CD14-positive monocyte (primary cell): ENCODE results near the gene LNX2. TPM values are rescaled to one million over a fixed set of nuclear protein-coding genes. Genes with fewer than 3 reads are reported as not detected.

Experiments used
- DNase-seq, 3 donors: peaks; one replicate each; pipeline ENCODE4 v3.0.0-alpha.2; 2011 to 2022
- H2AFZ ChIP-seq: 2 replicates; pipeline ENCODE4 v1.6.0; 2012; ENCODE audit warnings: mild to moderate bottlenecking, low read depth, low read length, inconsistent platforms; ENCODE audit not compliant: insufficient read depth, poor library complexity, severe bottlenecking
- H3K27ac ChIP-seq, 2 donors: 1 replicate in 1 of 2; 2 replicates in 1 of 2; pipeline ENCODE4 v1.5.1; 2012 to 2013; ENCODE audit warnings: low read length in 2 of 2, control low read depth in 1 of 2, inconsistent platforms in 1 of 2, low read depth in 1 of 2, mild to moderate bottlenecking in 1 of 2
- H3K27me3 ChIP-seq, 2 donors: one replicate each; pipeline versions ENCODE4 v1.6.0 to v1.6.1; 2011 to 2013; ENCODE audit warnings: low read length in 2 of 2; ENCODE audit not compliant: control insufficient read depth in 2 of 2, insufficient read depth in 2 of 2
- H3K36me3 ChIP-seq, 2 donors: replicated peaks in 1 of 2; 1 replicate in 1 of 2; 2 replicates in 1 of 2; pipeline versions ENCODE4 v1.5.1 to v1.6.1; 2012 to 2013; ENCODE audit warnings: low read length in 2 of 2, control low read depth in 1 of 2, inconsistent platforms in 1 of 2, mild to moderate bottlenecking in 1 of 2; ENCODE audit not compliant: insufficient read depth in 2 of 2, control insufficient read depth in 1 of 2
- H3K4me1 ChIP-seq, 2 donors: 1 replicate in 1 of 2; 2 replicates in 1 of 2; pipeline versions ENCODE4 v1.5.1 to v1.6.1; 2012 to 2013; ENCODE audit warnings: low read length in 2 of 2, control low read depth in 1 of 2, inconsistent platforms in 1 of 2, mild to moderate bottlenecking in 1 of 2, moderate library complexity in 1 of 2; ENCODE audit not compliant: insufficient read depth in 2 of 2, control insufficient read depth in 1 of 2
- H3K4me2 ChIP-seq: replicated peaks from 2 replicates; pipeline ENCODE3; 2012; ENCODE audit warnings: low read length, moderate library complexity, mild to moderate bottlenecking; ENCODE audit not compliant: poor library complexity, severe bottlenecking; ENCODE audit errors: extremely low read depth
- H3K4me3 ChIP-seq, 3 experiments: fragments of 200-600 bp in 1 of 3; sonication (generic) in 1 of 3; replicated peaks in 1 of 3; 1 replicate in 2 of 3; 2 replicates in 1 of 3; pipeline ENCODE4 v1.5.1; 2011 to 2013; ENCODE audit warnings: low read length in 3 of 3, mild to moderate bottlenecking in 3 of 3, control low read depth in 2 of 3, low read depth in 2 of 3, inconsistent platforms in 1 of 3, moderate library complexity in 1 of 3
- H3K79me2 ChIP-seq: 2 replicates; pipeline ENCODE4 v1.6.0; 2012; ENCODE audit warnings: mild to moderate bottlenecking, control low read depth, inconsistent platforms, low read length, moderate library complexity; ENCODE audit not compliant: insufficient read depth
- H3K9ac ChIP-seq: 2 replicates; pipeline ENCODE4 v1.6.0; 2017; ENCODE audit warnings: low read length, mild to moderate bottlenecking; ENCODE audit not compliant: insufficient read depth, poor library complexity, severe bottlenecking
- H3K9me3 ChIP-seq, 2 donors: replicated peaks in 1 of 2; 1 replicate in 1 of 2; 2 replicates in 1 of 2; pipeline versions ENCODE4 v1.5.1 to v1.6.1; 2012 to 2013; ENCODE audit warnings: low read length in 2 of 2, control low read depth in 1 of 2; ENCODE audit not compliant: control insufficient read depth in 1 of 2, insufficient read depth in 1 of 2
- H4K20me1 ChIP-seq: 2 replicates; pipeline ENCODE4 v1.6.0; 2012; ENCODE audit warnings: mild to moderate bottlenecking, low read length, control low read depth, moderate library complexity; ENCODE audit not compliant: insufficient read depth
- H3K27ac Mint-ChIP-seq, 7 donors: one replicate each; pipeline ENCODE4 v1.8.0; 2020; ENCODE audit warnings: mild to moderate bottlenecking in 7 of 7, mixed read lengths in 7 of 7, moderate library complexity in 6 of 7, inconsistent platforms in 2 of 7
- H3K27me3 Mint-ChIP-seq, 3 donors: one replicate each; pipeline ENCODE4 v1.8.0; 2021 to 2022; ENCODE audit warnings: low read depth in 3 of 3, mild to moderate bottlenecking in 3 of 3, mixed read lengths in 3 of 3, moderate library complexity in 3 of 3, inconsistent platforms in 1 of 3
- H3K36me3 Mint-ChIP-seq, 2 donors: one replicate each; pipeline ENCODE4 v1.8.0; 2020; ENCODE audit warnings: mixed read lengths in 2 of 2, inconsistent platforms in 1 of 2, mild to moderate bottlenecking in 1 of 2
- H3K4me1 Mint-ChIP-seq: one replicate; pipeline ENCODE4 v1.8.0; 2020; ENCODE audit warnings: mild to moderate bottlenecking, mixed read lengths
- H3K4me3 Mint-ChIP-seq, 2 donors: one replicate each; pipeline ENCODE4 v1.8.0; 2020; ENCODE audit warnings: mild to moderate bottlenecking in 2 of 2, mixed read lengths in 2 of 2, moderate library complexity in 1 of 2
- H3K9me3 Mint-ChIP-seq, 7 donors: one replicate each; pipeline ENCODE4 v1.8.0; 2020 to 2022; ENCODE audit warnings: mixed read lengths in 7 of 7, mild to moderate bottlenecking in 6 of 7, moderate library complexity in 6 of 7, inconsistent platforms in 2 of 7
- WGBS: methylation state at CpG from one replicate; pipeline ENCODE4 v1.1.5; 2013; ENCODE audit warnings: missing lambda C conversion rate; ENCODE audit not compliant: insufficient coverage; 5-methylcytosine and 5-hydroxymethylcytosine counted together
- intact Hi-C, 2 donors: fragments of 100-400 bp; cut with micrococcal nuclease; formaldehyde crosslinking; loops; one replicate each; pipeline versions ENCODE4 v1.15.0 to v1.15.1; 2023
- polyA minus RNA-seq: library from RNA; depleted of rRNA, polyadenylated mRNA; stranded (reverse); fragments of >200 nt; gene quantifications from 2 replicates; pipeline ENCODE4 v1.2.3, GENCODE V29; 2012
- polyA plus RNA-seq, 3 donors: library from polyadenylated mRNA; depleted of rRNA in 1 of 3; unstranded in 2 of 3; stranded (reverse) in 1 of 3; fragments of 300-500 nt in 2 of 3; fragments of >200 nt in 1 of 3; fragmentation: Illumina TruSeq in 2 of 3; gene quantifications; 1 replicate in 2 of 3; 2 replicates in 1 of 3; pipeline ENCODE4 v1.2.3, GENCODE V29; 2012 to 2021
- total RNA-seq, 12 experiments: library from RNA in 1 of 12; stranded (reverse) in 1 of 12; fragments of 120-200 nt in 1 of 12; gene quantifications; one replicate each; pipeline ENCODE4 v1.2.4 and lab custom pipeline; 2013 to 2026; ENCODE audit warnings: mixed read lengths in 6 of 12, inconsistent platforms in 1 of 12
- TF ChIP-seq, protein P1 (sequence below): fragments of 200-600 bp; IDR thresholded peaks from one replicate; pipeline ENCODE4 v1.8.0; 2022; ENCODE audit warnings: antibody characterized with exemption, mild to moderate bottlenecking

LNX2 gene
- 2.8 TPM for total RNA-seq (2013)
- 1 to 10 TPM in 2 of 3 donors, under 1 TPM in 1; 0.89 to 2.3 (median 1.5) TPM for polyA plus RNA-seq
- 1.8 and 2.0 TPM in 2 replicates for polyA minus RNA-seq
- total RNA-seq (lab: John Stamatoyannopoulos, UW) = 3.2 to 22.7 (median 6.0) reads per million in 11 experiments

DNA sequence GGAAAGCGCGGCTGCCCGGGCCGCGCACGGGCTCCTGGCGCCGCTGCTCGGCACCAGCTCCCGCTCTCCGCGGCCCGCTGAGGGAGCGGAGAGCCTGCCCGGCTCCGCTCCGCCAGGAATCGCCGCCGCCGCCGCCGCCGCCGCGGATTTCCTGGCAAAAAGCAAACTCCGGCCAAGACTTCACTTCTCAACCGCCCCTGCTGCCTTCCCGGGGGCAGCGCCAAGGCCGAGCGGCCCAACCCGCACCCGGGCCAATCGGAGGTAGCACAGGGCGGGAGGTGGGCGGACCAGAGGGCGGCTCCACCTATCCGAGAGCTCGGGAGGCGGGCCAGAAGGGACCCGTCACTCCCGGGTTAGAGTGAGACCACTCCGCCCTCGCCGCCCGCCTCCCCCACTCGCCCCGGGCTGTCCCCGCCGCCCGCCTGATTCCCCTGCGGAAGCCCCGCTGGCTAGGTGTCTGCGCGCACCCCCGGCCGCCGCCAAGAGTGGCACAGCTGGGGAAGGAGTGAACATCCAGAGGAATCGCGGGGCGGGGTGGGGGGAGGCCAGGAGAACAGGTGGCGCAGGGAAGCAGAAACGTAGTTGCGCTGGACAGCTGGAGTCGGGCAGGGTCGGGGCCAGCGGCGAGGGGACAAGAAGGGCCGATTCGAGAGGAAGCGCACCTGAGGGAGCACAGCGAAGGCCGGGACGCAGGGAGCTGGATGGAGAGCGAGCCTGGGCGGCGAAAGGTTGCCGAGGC lies at the start of gene LNX2:
LNX2 (minus strand) TSS at position 153 of the 739 bp plus-strand sequence. CDS start 38,826 bp downstream, outside the sequence.
- Histone ChIP-seq H3K9ac (peak within 1 kb of the TSS; percentile 85), H3K36me3 (peaks cover 2 to 12% of the 10 kb centered on the region in 2 donors), H3K27ac (peak within 1 kb of the TSS; percentile 77 to 91), H2AFZ (peak within 1 kb of the TSS; percentile 95), H3K27me3 (no peaks in the 10 kb centered on the region), H3K4me2 (peak within 1 kb of the TSS; percentile 85), H3K79me2 (peaks cover 75% of the 10 kb centered on the region), H3K9me3 (no peaks in the 10 kb centered on the region), H3K4me1 (peaks cover 31 to 44% of the 10 kb centered on the region in 2 donors), H4K20me1 (peaks cover 57% of the 10 kb centered on the region), H3K4me3 (peak within 1 kb of the TSS; percentile 71 to 93 (median 90))
- Mint-ChIP-seq H3K27me3 (peaks cover 0 to 3% (median 0%) of the 10 kb centered on the region in 3 donors), H3K9me3 (peaks cover 0 to 2% (median 0%) of the 10 kb centered on the region in 7 donors), H3K4me1 (peaks cover 60% of the 10 kb centered on the region), H3K27ac (peak within 1 kb of the TSS; percentile 80 to 94 (median 90)), H3K4me3 (peak within 1 kb of the TSS; percentile 91 to 95), H3K36me3 (peaks cover 14 to 16% of the 10 kb centered on the region in 2 donors)
- intact Hi-C loops = loop anchor here (10.0 kb wide), 2 partner anchors 196 to 366 kb away; partner anchors contain the start of genes GTF3A (in 1 of the 2) and RPL21 (in 1 of the 2)
- peak; percentile 87 to 93 (median 92) for DNase-seq
- under 1% methylated on average over 73 of the region's 79 CpGs for WGBS
- TF ChIP-seq, protein P1, sequence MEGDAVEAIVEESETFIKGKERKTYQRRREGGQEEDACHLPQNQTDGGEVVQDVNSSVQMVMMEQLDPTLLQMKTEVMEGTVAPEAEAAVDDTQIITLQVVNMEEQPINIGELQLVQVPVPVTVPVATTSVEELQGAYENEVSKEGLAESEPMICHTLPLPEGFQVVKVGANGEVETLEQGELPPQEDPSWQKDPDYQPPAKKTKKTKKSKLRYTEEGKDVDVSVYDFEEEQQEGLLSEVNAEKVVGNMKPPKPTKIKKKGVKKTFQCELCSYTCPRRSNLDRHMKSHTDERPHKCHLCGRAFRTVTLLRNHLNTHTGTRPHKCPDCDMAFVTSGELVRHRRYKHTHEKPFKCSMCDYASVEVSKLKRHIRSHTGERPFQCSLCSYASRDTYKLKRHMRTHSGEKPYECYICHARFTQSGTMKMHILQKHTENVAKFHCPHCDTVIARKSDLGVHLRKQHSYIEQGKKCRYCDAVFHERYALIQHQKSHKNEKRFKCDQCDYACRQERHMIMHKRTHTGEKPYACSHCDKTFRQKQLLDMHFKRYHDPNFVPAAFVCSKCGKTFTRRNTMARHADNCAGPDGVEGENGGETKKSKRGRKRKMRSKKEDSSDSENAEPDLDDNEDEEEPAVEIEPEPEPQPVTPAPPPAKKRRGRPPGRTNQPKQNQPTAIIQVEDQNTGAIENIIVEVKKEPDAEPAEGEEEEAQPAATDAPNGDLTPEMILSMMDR = no peak

DNA sequence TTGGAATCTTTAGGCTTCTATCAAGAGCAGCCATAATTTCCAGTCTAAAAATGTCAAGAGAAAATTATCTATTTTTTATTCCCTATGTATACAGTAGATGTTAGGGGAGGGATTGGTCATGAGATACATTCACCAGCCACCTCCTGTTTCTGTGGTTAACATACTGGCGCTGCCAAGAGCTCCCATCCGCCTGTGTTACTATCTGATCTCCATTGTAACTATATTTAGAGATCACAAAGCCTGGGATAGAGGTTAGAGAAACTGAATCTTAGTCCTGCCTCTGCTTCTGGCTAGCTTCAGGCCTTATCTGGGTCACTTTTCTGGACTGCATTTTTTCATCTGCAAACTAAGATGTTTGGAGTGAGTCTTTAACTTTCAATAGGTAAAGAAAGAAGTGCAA lies 47.6 kb upstream of the LNX2 start:
- Histone ChIP-seq H3K4me2 (no peak overlapping the region), H3K9ac (no peak overlapping the region), H3K4me3 (no peak overlapping the region), H3K27ac (no peak overlapping the region), H3K4me1 (no peaks in the 10 kb centered on the region), H3K36me3 (peaks cover 15 to 35% of the 10 kb centered on the region in 2 donors), H3K9me3 (no peaks in the 10 kb centered on the region), H3K27me3 (no peaks in the 10 kb centered on the region), H3K79me2 (no peaks in the 10 kb centered on the region), H2AFZ (no peak overlapping the region), H4K20me1 (peaks cover 8% of the 10 kb centered on the region)
- no peak for DNase-seq
- intact Hi-C loops = no loop called here
- no CpG with 5 or more reads among the region's 2 CpGs for WGBS
- TF ChIP-seq, protein P1 = no peak
- H3K27ac Mint-ChIP-seq = no peak overlapping the region
- peaks cover 0 to 6% (median 4%) of the 10 kb centered on the region in 7 donors for H3K9me3 Mint-ChIP-seq
- H3K4me1 Mint-ChIP-seq = no peaks in the 10 kb centered on the region
- no peak overlapping the region for H3K4me3 Mint-ChIP-seq
- no peaks in the 10 kb centered on the region for H3K27me3 Mint-ChIP-seq
- peaks cover 18 to 23% of the 10 kb centered on the region in 2 donors for H3K36me3 Mint-ChIP-seq
